ENCODE measurements around the gene PDC.

- TF ChIP-seq, protein P1, sequence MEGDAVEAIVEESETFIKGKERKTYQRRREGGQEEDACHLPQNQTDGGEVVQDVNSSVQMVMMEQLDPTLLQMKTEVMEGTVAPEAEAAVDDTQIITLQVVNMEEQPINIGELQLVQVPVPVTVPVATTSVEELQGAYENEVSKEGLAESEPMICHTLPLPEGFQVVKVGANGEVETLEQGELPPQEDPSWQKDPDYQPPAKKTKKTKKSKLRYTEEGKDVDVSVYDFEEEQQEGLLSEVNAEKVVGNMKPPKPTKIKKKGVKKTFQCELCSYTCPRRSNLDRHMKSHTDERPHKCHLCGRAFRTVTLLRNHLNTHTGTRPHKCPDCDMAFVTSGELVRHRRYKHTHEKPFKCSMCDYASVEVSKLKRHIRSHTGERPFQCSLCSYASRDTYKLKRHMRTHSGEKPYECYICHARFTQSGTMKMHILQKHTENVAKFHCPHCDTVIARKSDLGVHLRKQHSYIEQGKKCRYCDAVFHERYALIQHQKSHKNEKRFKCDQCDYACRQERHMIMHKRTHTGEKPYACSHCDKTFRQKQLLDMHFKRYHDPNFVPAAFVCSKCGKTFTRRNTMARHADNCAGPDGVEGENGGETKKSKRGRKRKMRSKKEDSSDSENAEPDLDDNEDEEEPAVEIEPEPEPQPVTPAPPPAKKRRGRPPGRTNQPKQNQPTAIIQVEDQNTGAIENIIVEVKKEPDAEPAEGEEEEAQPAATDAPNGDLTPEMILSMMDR (conservative IDR thresholded peaks at IDR 0.05) = no peak
- no peak for TF ChIP-seq ZFX (IDR thresholded peaks at IDR 0.05)
These were observed 22.6 kb upstream of the PDC start for GRCh38 chr1:186483561-186483960.
